ENCODE data around the gene SLC37A1. TPM values are rescaled to one million over a fixed set of nuclear protein-coding genes. Genes with fewer than 3 reads are reported as not detected.

Gene SLC37A1
- total RNA-seq, 4 donors from 2014 or later, result 66.0 to 249 (median 195) TPM

GRCh38 chr21:42537106-42537742 lies 23.6 kb downstream of the SLC37A1 start:
- H3K4me1 ChIP-seq, result peaks cover 6 to 49% (median 13%) of the 10 kb centered on the region in 4 donors
- H3K27me3 ChIP-seq, result no peaks in the 10 kb centered on the region
- no peak overlapping the region for H3K27ac ChIP-seq
- H3K36me3 ChIP-seq, result peaks cover 0 to 53% (median 0%) of the 10 kb centered on the region in 3 donors
- no peak overlapping the region for H3K4me3 ChIP-seq
- no peaks in the 10 kb centered on the region for H3K9me3 ChIP-seq
- TF ChIP-seq CTCF (IDR thresholded peaks at IDR 0.05) (peak in 4 of 6 experiments; percentile 38 to 54 (median 49)), POLR2A (IDR thresholded peaks at IDR 0.05) (no peak)
- peak in 1 of 3 donors; percentile 51 for DNase-seq

- Histone ChIP-seq H3K4me3 (no peak overlapping the region), H3K4me1 (peaks cover 6 to 35% (median 9%) of the 10 kb centered on the region in 4 donors), H3K36me3 (peaks cover 0 to 67% (median 0%) of the 10 kb centered on the region in 3 donors), H3K27ac (no peak overlapping the region), H3K9me3 (no peaks in the 10 kb centered on the region), H3K27me3 (no peaks in the 10 kb centered on the region)
- DNase-seq, result peak in 2 of 3 donors; percentile 12 to 36
- no peak for TF ChIP-seq CTCF (IDR thresholded peaks at IDR 0.05)
- TF ChIP-seq POLR2A (IDR thresholded peaks at IDR 0.05), result no peak
These were observed 25.0 kb downstream of the SLC37A1 start for GRCh38 chr21:42538479-42539275.

GRCh38 chr21:42539342-42539741 lies 25.7 kb downstream of the SLC37A1 start:
- Histone ChIP-seq H3K27ac (no peak overlapping the region), H3K4me3 (no peak overlapping the region), H3K27me3 (no peaks in the 10 kb centered on the region), H3K4me1 (peaks cover 3 to 28% (median 9%) of the 10 kb centered on the region in 4 donors), H3K9me3 (no peaks in the 10 kb centered on the region), H3K36me3 (peaks cover 0 to 74% (median 0%) of the 10 kb centered on the region in 3 donors)
- peak in 2 of 3 donors; percentile 31 to 39 for DNase-seq
- no peak for TF ChIP-seq POLR2A (IDR thresholded peaks at IDR 0.05)
- TF ChIP-seq CTCF (IDR thresholded peaks at IDR 0.05), result no peak

- TF ChIP-seq CTCF (IDR thresholded peaks at IDR 0.05), result no peak
- TF ChIP-seq POLR2A (IDR thresholded peaks at IDR 0.05), result no peak
- Histone ChIP-seq H3K4me3 (no peak overlapping the region), H3K9me3 (no peaks in the 10 kb centered on the region), H3K27ac (no peak overlapping the region), H3K36me3 (peaks cover 0 to 80% (median 0%) of the 10 kb centered on the region in 3 donors), H3K27me3 (no peaks in the 10 kb centered on the region), H3K4me1 (peaks cover 0 to 22% (median 8%) of the 10 kb centered on the region in 4 donors)
- peak in 2 of 3 donors; percentile 23 to 35 for DNase-seq
These were observed 26.3 kb downstream of the SLC37A1 start for GRCh38 chr21:42539931-42540343.

GRCh38 chr21:42540396-42540795 lies 26.7 kb downstream of the SLC37A1 start:
- Histone ChIP-seq H3K4me1 (peaks cover 0 to 20% (median 5%) of the 10 kb centered on the region in 4 donors), H3K27me3 (no peaks in the 10 kb centered on the region), H3K27ac (no peak overlapping the region), H3K36me3 (peaks cover 0 to 84% (median 0%) of the 10 kb centered on the region in 3 donors), H3K9me3 (no peaks in the 10 kb centered on the region), H3K4me3 (no peak overlapping the region)
- no peak for TF ChIP-seq POLR2A (IDR thresholded peaks at IDR 0.05)
- TF ChIP-seq CTCF (IDR thresholded peaks at IDR 0.05), result no peak
- peak in 2 of 3 donors; percentile 27 to 37 for DNase-seq
